ENCODE measurements around the gene LIN7A.
"Not testable (repeated sequence)": the region's sequence is repeated elsewhere in the genome, so short reads cannot be mapped to it uniquely, and the experiment has no call there.

LIN7A gene

DNA sequence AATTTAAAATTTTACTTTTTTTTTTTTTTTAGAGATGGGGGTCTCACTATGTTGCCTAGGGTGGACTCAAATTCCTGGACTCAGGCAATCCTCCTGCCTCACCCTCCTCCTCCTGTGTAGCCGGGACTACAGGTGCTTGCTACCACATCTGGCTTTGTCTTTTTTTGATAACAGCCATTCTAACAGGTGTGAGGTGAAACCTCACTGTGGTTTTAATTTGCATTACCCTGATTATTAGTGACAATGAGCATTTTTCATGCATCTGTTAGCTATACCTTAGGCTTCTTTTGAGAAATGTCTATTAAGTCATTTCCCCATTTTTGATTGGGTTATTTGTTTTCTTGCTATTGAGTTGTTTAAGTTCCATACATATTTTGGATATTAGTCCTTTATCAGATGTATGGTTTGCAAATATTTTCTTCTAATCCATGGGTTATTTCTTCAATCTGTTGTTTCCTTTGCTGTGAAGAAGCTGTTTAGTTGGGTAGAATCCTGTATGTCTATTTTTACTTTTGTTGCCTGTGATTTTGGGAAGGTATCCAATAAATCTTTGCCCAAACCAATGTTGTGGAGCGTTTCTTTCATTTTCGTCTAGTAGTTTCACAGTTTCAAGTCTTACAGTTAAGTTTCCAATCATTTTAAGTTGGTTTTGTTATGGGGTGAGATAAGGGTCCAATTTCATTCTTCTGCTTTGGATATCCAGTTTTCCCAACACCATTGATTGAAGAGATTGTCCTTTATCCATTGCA lies 134.9 kb downstream of the LIN7A start:
- DNase-seq = no peak

DNA sequence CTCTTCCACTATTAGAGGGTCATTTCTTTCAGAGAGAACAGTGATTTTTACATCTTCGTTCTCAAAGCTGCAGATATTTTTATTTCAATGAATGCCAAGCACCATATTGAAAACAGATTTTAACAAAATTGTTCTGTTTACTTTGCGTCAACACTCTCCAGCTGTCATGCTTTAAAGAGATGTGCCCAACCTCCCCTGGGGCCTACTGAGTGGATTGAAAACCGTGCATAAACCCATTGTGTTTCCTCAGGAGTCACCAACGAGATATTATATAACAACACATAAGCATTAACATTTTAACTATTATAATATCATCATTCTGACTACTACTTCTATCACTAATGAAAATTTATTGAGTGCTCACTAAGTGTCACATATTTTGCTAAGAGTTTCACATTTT lies 139.5 kb downstream of the LIN7A start:
- DNase-seq = no peak

DNA sequence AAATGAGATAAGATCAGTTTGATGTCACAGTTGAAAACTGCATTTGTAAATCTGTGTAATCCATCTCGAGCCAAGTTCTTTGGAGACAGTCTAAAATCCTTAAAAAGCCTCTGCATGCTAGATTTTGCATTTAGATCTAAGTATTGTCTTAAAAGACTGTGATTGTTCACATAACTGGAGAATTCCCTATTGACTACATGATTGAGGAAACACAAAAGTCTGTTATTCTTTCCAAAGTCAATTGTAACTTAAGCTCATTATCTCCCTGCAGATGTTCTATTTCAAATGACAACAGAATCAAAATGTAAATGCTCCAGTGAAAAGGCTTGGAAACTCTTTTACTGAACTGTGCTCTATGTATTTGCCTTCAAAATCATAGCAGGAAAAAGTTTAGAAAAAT lies 143.2 kb downstream of the LIN7A start:
- DNase-seq = no peak

DNA sequence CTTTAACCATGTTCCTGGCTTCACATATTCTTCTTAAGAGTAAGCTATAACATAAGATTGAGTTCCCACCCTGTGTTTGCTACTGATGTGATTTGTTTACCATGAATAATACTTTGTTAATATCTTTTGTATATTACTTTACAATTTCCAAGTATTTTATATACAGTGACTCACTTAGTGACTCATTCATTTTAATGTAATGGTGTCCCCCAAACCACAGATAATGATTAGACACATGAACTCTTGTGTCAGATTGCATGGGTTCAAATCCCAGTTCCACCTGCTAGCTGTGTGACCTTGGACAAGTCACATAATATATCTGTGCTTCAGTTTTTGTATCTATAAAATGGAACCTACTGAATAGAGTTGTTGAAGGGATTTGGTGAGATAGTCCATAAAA lies 144.9 kb downstream of the LIN7A start:
- no peak for DNase-seq

DNA sequence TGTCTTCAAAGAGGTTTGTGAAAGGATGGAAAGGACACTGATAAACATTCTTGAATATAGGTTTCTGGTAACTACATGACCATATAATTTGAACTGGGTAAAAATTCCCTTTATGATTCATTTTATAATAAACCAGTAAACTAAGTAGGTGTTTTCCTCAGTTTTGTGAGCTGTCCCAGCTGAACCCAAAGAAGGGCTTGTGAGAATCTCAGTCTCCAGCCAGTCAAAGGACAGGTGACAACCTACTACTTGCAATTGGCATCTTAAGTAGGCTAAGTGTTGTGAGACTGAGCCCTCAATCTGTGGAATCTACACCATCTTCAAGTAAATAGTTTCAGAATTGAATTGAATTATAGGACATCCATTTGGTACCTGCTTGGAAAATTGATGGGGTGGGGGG lies 145.9 kb downstream of the LIN7A start:
- DNase-seq = no peak

DNA sequence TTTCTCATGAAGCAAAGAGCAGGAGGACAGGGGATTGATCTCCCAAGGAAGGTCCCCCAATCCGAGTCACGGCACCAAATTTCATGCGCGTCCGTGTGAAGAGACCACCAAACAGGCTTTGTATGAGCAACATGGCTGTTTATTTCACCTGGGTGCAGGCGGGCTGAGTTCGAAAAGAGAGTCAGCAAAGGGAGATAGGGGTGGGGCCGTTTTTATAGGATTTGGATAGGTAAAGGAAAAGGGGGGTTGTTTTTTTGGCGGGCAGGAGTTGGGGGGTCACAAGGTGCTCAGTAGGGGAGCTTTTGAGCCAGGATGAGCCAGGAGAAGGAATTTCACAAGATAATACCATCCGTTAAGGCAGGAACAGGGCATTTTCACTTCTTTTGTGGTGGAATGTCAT lies 149.3 kb downstream of the LIN7A start:
- DNase-seq = not testable (repeated sequence)

DNA sequence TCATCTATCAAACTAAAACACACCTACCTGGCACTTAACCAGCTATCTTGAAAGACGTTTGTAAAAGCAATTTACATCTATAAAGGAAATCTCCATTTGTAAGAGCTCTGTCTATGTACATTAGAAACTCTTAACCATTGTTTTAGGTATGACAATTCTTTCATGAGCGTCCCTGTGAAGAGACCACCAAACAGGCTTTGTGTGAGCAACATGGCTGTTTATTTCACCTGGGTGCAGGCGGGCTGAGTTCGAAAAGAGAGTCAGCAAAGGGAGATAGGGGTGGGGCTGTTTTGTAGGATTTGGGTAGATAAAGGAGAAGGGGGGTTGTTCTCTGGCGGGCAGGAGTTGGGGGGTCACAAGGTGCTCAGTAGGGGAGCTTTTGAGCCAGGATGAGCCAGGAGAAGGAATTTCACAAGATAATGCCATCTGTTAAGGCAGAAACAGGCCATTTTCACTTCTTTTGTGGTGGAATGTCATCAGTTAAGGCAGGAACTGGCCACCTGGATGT lies 154.7 kb downstream of the LIN7A start:
- DNase-seq = not testable (repeated sequence)

DNA sequence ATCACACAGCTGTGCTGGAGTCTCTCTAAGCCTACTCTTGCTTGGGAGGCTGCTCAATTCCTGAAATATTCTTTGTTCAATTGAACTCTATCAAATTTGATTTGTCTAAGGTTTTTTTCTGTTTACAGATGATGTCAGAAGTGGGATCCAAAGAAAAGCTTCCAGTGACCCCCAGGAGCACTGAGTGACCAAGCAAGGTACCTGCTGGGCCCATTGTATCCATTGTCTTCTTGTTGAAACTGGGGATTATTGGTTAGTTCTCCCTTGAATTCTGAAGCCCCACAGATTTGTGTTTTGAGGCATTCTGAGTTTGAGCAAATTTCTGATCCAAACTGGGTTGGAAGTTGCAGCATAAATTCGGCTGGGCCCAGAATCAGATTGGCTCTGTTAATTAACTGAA lies 156.4 kb downstream of the LIN7A start:
- no peak for DNase-seq

DNA sequence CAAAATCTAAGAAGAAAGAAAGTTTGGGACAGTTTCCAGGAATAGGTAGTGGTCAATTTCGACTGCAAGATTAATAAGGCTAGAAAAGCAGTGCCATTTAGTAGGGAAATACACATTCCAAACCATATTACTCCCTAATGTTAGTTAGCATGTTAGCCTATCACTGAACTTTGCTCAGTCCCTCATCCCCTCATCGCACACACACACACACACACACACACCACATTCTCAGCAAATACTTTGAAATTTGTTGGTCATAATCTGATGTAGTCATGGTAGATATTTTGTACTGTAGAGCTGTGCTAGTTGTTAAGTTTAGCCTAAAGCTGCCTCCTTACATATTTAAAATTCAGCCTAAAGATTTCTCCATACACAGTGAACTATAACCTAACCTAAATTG lies 157.0 kb downstream of the LIN7A start:
- no peak for DNase-seq

DNA sequence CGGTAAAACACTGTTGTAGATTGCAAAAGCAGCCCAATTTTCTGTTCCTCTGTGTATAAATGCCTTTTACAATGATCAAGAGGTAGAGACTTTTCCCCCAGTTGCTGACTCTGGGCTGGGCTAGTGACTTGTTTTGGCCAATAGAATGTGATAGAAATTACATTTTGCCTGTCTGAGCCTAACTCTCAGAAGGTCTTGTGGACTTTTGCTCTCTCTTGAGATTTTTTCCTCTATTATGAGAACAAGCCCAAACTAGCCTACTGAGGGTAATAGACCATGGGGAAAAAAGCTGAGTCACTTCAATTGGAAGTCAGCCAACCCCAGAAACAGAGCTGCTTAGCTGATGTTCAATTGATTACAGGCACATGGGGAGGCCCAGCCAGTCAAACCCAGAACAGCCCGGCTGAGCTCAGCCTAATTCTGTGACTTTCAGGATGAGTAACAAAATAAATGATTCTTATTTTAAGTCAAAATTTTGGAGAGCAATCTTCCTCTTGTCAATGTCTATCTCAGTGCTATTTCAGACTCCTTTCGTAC lies 159.7 kb downstream of the LIN7A start:
- DNase-seq = peak; percentile 39

DNA sequence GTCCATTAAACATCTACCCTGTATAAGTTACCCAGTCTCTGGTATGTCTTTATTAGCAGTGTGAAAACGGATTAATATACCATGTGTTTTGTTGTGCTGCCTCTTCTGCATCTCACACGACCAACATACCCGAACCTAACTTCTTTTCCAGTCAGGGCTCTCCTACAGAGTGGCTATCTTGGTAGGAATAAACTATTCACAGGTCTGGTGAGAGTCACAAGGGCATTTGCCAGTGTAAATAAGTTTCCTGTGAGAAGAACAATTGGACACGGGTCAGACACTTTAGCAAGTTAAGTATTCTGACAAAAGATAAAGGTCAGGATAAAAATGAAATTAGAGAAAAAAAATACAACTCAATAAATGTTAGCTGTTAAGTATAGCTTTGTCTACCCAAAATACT lies 160.1 kb downstream of the LIN7A start:
- DNase-seq = no peak

DNA sequence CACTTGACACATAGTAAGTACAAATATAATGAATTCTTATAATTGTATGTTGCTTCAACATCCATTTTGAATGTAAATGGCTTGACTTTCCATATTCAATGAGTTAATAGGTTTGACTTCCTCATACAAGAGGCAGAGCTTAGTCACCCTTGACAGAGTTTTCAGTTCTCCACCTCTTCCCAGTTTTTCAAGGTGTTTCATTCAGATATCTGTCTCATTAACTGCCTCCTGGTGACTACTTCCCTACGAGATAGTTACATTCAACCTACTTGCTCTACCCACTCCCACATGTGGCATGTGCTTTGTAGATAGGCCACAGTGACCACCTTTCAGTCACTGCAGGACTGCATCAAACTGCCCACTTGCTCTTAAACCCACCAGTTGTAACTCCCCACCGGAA lies 161.0 kb downstream of the LIN7A start:
- DNase-seq = no peak

DNA sequence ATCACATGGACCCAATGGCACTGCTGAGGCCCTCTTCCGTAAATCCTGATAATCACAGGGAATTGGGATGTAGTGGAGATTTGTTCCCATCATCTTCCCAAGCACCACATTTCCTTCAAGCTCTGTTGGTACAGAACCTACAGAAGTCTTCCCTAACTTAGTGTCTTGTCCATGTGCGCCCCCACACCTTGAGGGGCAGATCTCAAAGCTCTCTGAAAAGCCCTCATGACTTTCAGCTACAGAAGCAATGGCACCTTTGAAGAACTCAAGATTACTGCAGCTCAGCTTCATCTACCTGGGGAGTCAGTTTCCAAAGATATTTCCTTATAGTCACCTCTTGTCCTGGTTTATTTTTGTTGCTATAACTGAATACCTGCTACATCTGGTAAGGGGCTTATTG lies 166.8 kb downstream of the LIN7A start:
- DNase-seq = no peak

DNA sequence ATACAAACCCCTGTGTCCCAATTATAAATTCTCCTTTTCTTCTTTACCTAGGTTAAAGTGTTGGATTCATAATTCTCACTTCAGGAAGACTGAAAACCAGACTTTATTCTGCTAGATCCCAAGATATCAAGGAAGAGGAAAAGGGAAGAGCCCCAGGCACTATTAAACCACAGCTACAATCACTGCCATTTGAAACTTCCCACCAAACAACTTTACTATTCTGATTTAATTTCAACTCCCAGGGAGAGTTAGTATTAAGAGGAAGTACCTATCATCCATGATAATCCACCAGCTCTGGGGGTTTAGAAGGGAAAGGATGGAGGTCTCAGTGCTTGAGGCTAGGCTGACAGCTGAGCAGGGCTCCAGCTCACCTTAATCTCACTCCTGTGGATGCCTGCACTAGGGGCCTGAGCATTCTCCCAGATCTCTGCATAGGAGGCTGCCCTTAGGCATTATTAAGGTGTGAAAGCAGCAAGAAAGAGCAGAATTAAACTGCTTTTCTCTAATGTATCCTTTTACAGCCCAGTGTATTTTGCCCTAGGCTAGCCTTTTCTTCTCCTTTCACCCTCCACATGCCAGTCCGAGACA lies 168.1 kb downstream of the LIN7A start:
- DNase-seq = no peak

DNA sequence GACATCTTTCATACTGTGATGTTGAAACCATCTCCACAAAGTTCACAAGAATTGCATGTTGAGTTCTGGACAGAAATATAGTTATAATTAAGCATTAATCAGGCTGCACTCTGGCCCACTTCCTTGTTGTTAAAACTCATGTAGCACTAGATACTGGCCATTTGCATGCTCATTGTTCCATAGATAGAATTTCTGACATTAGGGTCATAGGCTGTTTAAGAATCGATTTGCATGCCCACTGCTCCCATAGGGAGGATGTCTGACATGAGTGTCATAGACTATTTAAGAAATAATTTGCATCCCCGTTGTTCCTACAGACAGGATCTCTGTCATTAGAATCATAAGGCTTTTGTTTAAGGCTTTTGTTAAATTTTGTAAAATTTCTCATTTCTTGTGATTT lies 170.8 kb downstream of the LIN7A start:
- DNase-seq = no peak

DNA sequence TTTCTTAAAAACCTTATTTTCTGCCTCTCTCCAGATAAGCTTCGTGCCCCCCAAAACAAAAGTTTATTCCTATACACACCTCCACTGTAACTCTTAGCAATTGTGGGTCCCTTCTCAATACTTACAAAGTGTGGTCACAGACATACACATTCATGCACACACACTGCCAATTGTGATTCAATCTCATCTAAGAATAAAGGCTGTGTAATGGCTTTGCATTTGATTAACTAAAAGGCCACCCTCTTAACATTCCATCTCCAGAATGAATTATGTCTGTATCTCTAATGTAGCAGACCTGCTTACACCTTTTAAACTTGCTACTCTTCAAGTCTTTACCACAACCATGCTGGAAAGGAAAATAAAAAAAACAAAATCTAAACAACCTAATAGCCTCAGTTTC lies 171.5 kb downstream of the LIN7A start:
- no peak for DNase-seq

DNA sequence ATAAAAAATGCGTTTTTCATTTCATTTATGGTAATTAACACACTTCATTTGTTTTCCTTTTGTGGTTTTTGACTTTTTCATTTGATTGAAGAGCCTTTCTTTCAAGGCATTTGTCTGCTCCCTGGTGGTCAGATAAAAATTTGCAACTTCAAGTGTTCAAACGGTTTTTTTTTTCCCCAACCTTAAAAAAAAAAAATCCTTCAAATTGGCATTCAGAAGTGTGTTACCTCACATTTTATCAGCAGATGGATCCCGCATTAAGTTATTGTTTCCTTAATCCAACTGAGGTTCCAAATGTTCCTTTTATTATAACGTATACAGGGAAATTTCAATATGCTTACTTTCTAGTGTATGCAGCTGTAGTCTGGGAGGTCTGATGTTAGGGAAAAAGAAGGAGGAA lies 173.9 kb downstream of the LIN7A start:
- DNase-seq = no peak

DNA sequence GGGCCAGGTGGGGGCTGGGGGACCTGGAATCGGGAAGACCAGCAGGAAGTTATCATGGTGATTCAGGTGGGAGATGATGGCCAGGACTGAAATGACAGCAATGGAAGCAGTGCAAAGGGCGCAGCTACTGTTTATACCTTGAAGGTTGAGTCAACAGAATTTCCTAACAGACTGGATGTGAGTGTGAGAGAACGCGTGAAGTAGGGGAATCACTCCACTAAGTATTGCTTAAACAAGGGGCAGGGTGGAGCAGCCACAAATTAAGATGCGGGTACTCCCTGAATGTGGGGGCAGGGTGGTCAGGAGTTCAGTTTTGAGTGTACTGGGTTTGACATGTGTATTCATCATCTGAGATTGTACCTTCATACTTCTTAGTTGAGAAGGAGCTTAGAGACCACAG lies 175.9 kb downstream of the LIN7A start:
- no peak for DNase-seq

DNA sequence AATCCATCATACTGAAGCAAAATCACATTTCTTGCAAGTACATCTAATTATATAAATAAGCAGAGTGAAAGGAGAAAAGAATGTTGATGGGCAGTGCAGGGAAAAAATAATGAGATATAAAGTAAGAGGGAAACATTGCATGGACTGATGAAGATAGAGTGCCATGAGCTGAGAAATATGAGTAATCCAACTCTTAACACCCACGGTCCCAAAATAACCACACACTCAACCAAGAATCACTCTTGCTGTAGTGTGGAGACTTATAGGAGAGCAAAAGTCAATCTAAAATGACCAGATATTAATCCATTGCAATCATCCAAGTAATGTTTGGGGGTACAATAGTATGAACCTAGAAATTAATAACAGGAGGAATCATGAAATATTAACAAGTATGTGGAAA lies 180.9 kb downstream of the LIN7A start:
- peak; percentile 10 for DNase-seq

DNA sequence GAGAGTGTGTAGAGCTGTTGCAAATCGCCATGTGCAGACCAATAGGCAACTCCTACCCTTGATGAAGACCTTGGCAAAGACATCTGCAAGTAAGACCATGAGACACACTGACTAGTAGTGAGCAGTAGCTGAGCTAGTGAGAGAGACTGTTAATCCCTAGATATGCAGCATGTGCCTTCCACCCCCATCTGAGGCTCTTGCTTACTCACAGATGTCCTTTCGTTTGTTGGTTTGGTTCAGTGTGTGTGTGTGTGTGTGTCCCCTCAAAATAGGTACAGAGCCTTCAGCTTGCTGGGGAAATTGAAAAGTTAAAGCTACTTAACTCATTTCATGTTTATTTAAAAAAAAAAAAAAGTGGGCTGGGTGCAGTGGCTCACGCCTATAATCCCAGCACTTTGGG lies 183.5 kb downstream of the LIN7A start:
- DNase-seq = no peak

DNA sequence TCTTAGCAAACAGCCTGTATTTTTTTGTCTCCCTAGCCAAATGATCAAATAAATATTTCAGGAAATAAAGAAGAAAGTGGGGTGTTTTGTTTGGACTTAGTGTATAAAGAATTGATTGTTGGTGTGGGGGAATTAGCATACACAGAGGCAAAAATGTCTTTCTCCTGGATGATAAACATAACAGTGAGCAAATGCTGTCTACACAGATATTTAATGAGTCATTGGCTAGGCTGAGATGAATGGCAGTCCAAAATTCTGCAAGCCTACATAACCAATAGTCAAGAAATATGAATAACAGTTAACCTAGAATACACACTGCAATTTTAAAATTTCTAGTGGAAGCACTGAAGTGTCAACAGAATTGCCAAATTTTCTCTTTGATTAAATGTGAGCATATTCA lies 185.3 kb downstream of the LIN7A start:
- no peak for DNase-seq

DNA sequence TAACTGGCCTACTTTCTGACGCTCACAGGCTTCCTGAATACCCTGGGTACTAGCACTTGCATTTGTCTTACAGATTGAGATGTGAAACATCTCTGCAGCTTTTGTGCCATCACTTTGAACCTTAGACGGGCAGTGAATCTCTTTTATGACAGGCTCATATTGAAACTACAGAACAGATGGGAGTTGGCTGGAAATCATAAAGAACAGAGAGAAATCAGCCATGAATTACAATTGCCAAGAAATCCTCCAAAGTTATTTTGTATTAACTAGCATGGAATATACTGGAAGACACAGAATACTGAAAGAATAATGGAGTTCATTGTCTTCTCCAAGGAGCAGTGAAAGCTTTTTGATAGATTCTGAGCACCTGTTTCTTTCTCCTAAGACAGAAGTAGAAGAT lies 188.3 kb downstream of the LIN7A start:
- DNase-seq = no peak

DNA sequence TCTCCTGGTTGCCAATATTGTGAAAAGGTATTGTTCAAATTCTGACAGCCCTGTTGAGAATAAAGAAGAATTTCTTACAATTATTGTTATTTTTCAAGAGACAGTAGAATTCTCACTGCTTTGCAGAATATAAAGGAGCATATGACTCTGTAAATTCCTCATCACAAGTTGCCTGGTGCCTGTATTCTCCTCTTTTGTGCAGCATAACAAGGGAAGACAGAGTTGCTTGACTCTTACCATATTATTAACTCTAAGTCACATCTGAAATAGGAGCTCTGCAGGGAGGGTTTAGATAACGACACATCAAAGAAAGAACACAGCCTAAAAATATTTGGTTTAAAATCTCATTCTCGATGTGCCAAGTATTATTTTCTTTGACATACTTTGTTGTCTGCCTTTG lies 189.9 kb downstream of the LIN7A start:
- no peak for DNase-seq

DNA sequence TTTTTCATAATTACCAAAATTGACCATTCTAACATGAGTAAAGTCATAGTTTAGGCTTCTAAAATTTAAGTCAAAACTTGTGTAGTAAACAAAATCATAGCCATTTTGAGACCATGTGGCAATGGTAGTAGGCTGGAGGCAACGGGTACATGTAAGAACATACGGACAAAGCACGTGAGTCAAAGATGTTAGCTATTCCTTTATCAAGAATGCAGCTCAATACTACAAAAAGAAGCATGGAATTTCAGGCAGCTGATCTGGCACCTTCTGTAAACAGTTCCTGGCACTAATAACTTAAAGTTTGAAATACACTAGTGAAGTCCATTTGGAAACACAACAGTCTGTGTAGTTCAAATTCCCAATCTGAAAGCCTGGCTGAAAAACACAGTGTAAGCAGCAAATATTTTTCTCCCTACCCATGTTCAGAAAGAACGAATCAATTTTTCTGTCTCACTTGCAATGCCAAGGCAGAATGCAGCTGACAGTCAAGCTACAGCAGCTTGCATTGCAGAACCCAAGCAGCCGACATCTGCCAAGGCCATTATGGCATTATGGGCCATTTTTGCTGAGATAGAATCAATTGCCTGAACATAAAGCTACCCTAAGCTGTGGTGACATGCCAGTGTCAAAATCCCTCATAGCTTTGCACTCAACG lies 191.8 kb downstream of the LIN7A start:
- no peak for DNase-seq

Measured in NCI-H226 (cell line).